GM12872 (cell line): ENCODE measurements around the gene TTC28.

Experiments used
- TF ChIP-seq, protein P1 (sequence below): IDR thresholded peaks from 3 replicates; pipeline ENCODE4 v1.5.1; 2011; ENCODE audit warnings: low read depth, mild to moderate bottlenecking, low read length, moderate library complexity; ENCODE audit not compliant: insufficient read depth

Gene TTC28

DNA sequence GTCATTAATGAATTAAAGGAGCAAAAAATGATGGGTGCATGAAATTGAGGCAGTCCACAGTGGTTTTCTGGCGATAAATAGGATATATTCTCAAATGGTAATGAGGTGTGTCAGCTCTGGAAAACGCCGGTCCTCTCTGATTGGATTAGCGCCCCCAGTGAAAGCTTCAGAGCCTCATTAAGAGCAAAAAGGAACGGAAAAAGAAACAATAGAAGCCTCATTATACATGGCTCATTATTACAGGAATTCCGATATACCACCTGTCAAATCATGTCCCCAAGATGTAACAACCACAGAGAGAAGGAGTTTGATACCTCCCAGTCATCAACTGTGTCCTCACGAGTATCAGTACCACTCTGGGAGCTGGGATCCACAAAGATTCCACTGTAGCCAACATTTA lies 584.9 kb downstream of the TTC28 start:
- TF ChIP-seq, protein P1, sequence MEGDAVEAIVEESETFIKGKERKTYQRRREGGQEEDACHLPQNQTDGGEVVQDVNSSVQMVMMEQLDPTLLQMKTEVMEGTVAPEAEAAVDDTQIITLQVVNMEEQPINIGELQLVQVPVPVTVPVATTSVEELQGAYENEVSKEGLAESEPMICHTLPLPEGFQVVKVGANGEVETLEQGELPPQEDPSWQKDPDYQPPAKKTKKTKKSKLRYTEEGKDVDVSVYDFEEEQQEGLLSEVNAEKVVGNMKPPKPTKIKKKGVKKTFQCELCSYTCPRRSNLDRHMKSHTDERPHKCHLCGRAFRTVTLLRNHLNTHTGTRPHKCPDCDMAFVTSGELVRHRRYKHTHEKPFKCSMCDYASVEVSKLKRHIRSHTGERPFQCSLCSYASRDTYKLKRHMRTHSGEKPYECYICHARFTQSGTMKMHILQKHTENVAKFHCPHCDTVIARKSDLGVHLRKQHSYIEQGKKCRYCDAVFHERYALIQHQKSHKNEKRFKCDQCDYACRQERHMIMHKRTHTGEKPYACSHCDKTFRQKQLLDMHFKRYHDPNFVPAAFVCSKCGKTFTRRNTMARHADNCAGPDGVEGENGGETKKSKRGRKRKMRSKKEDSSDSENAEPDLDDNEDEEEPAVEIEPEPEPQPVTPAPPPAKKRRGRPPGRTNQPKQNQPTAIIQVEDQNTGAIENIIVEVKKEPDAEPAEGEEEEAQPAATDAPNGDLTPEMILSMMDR = no peak

DNA sequence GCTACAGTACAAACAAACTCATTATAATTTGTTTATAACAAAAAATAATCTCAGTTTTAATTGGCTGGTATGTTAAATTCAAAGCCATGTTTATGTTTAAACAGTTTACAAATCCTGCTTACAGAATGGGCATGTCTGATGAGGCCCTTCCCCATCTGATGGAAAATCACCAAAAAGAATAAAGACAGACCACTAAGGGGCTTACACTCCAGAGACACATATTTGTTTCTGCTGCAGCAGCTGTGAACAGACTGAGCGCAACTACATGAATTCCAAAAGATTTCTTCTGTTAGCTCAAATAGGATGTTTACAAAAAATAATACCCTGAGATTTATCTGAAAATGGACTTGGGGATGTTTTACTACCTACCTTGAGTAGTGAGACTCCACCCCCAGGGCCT lies 585.9 kb downstream of the TTC28 start:
- TF ChIP-seq, protein P1 = no peak

DNA sequence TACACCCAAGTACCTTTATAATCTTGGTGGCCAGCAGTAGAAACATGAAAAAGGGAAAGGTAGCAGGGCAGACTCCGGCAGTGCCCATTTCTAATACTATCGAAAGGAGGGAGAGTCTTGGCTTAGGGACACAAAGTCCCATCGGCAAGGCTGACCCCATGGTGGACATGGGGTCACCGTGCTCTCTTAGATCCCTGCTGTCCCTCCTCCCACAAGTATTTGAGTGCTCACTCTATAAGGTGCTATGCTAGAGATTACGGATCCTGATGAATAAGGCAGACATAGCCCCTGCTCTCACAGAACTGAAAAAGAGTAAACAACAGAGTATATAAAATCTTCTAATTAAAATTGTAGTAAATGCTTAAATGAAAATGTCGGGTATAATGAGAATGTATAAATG lies 588.2 kb downstream of the TTC28 start:
- TF ChIP-seq, protein P1 = no peak

DNA sequence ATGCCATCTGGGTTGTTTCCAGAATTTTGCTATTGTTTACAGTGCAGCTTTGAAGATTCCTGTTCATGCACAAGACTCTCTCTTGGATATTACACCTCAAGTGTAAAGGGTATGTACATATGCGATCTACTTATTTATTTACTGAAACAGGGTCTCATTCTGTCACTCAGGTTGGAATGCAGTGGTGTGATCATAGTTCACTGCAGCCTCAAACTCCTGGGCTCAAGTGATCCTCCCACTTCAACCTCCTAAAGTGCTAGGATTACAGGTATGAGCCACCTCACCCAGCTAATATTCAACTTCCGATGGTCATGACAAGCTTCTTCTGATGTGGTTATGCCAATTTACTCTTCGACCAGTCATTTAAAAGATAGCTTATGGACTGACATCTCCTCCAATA lies 602.5 kb downstream of the TTC28 start:
- TF ChIP-seq, protein P1 = no peak

DNA sequence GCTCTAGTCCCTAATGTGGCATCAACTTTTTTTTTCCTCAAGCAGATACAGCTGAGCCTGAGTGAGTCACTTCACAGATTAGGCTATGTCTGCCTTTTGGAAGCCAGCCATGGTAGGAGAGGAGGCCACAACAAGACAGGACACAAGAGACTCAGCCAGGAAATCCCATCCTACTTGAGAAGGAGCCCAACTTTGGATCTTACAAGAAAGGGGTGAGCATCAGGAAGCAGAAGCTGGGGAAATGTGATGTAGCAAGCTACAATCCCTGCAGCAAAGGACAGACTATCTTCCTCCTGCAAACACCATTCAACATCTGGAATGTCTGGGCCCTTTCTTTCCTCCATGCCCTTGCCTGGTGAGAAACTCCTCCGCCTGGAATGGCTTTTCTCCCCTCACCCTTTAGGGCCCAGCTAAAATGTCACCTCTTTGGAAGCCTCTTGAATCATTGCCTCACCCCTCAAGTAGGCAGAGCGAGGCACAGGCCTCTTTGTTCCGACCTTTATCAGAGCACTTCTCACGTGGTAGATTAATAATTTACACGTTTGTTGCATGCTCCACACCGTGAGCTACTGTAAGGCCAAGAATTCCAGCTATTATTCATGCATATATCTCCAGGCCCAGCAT lies 604.2 kb downstream of the TTC28 start:
- TF ChIP-seq, protein P1 = no peak

DNA sequence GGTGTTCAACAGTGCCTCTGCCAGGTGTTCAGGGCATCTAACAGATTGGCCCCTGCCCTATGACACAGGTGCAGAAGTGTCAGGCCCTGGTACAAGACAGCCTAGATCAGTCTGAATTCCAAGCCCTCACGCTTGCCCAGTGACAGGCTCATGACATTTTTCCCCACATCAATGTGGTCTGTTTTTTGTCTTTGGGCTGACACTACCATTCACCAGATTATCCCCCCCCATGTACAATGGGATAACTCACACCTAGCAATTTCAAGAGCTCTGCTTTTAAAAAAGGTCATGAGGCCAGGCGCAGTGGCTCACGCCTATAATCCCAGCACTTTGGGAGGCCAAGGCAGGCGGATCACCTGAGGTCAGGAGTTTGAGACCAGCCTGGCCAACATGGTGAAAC lies 605.1 kb downstream of the TTC28 start:
- TF ChIP-seq, protein P1 = no peak

DNA sequence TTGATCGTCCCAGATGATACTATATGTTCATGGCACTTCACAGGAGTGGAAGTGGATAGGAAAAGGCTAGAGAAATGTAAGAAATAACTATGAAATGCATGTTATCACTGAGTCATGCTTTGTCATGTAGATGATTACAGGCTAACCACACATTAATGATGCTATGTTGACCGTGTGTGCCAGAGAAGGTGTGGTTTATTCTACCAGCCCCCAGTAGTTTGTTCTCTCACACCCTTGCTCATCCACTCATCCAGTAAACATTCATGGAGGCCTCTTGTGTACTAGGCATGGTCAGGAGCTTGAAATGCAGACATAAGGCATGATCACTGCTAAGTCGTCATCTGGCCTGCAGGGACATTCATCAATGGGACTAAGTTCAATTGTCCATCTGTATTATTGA lies 607.6 kb downstream of the TTC28 start:
- TF ChIP-seq, protein P1 = no peak
